Measurements from ENCODE around the gene FAM236C.
"Not testable (repeated sequence)": the region's sequence is repeated elsewhere in the genome, so short reads cannot be mapped to it uniquely, and the experiment has no call there.

- TF ChIP-seq CTCF, POLR2A (IDR thresholded peaks at IDR 0.05): not testable (repeated sequence)
These were observed 47.6 kb downstream of the FAM236C start for GRCh38 chrX:72959971-72960370.
